SK-N-SH (cell line): ENCODE data around the gene SPRING1. TPM values are rescaled to one million over a fixed set of nuclear protein-coding genes. Genes with fewer than 3 reads are reported as not detected.

Experiments used
- CTCF ChIA-PET: fragments of 300-600, 350-600 bp; formaldehyde crosslinking; extraction: SDS; loops from one replicate; lab custom pipeline; 2021; lab: Yijun Ruan, JAX
- POLR2A ChIA-PET: fragments of 350-600 bp; sonication (Branson Sonifier 250); formaldehyde crosslinking; extraction: SDS; loops from one replicate; lab custom pipeline; 2020; ENCODE audit warnings: antibody characterized with exemption, inconsistent platforms; lab: Yijun Ruan, JAX
- DNase-seq: peaks from one replicate; pipeline ENCODE4 v3.0.0; 2012
- H2AFZ ChIP-seq: fragments of 200-600 bp; sonication (generic); 2 replicates; pipeline ENCODE4 v1.8.1; 2016; ENCODE audit warnings: antibody characterized with exemption, mild to moderate bottlenecking, low read depth
- H3F3A ChIP-seq: fragments of 200-600 bp; sonication (generic); replicated peaks from 2 replicates; pipeline ENCODE3; 2016; ENCODE audit warnings: antibody characterized with exemption, mild to moderate bottlenecking; ENCODE audit not compliant: insufficient read depth
- H3K27ac ChIP-seq, 2 experiments: fragments of 200-500 bp in 1 of 2; fragments of 200-600 bp in 1 of 2; sonication (Bioruptor generic) in 1 of 2; sonication (generic), shearing (Covaris generic) in 1 of 2; 2 replicates each; pipeline versions ENCODE4 v1.5.1 to v1.6.1; 2014 to 2016; ENCODE audit warnings: low read depth in 2 of 2, inconsistent platforms in 1 of 2, low read length in 1 of 2, mild to moderate bottlenecking in 1 of 2, mixed read lengths in 1 of 2
- H3K27me3 ChIP-seq: fragments of 200-600 bp; sonication (generic), shearing (Covaris generic); 2 replicates; pipeline ENCODE4 v1.6.1; 2016; ENCODE audit warnings: mixed run types; ENCODE audit not compliant: insufficient read depth
- H3K36me3 ChIP-seq, 2 experiments: fragments of 200-500 bp in 1 of 2; fragments of 200-600 bp in 1 of 2; sonication (Bioruptor generic) in 1 of 2; sonication (generic) in 1 of 2; replicated peaks in 1 of 2; 2 replicates each; pipeline versions ENCODE3 to v1.5.1; 2014 to 2016; ENCODE audit warnings: low read length in 1 of 2, mild to moderate bottlenecking in 1 of 2; ENCODE audit not compliant: insufficient read depth in 2 of 2, control insufficient read depth in 1 of 2
- H3K4me1 ChIP-seq, 2 experiments: fragments of 200-500 bp in 1 of 2; fragments of 200-600 bp in 1 of 2; sonication (Bioruptor generic) in 1 of 2; sonication (generic), shearing (Covaris generic) in 1 of 2; 2 replicates each; pipeline versions ENCODE4 v1.5.1 to v1.6.1; 2014 to 2016; ENCODE audit warnings: low read depth in 1 of 2, low read length in 1 of 2, mixed run types in 1 of 2; ENCODE audit not compliant: insufficient read depth in 2 of 2, control insufficient read depth in 1 of 2
- H3K4me2 ChIP-seq: fragments of 200-600 bp; sonication (generic), shearing (Covaris generic); 2 replicates; pipeline ENCODE4 v1.6.1; 2017; ENCODE audit warnings: mixed run types
- H3K4me3 ChIP-seq, 2 experiments: fragments of 200-500 bp in 1 of 2; fragments of 200-600 bp in 1 of 2; sonication (Bioruptor generic) in 1 of 2; sonication (generic), shearing (Covaris generic) in 1 of 2; 2 replicates each; pipeline versions ENCODE4 v1.5.1 to v1.8.1; 2014 to 2016; ENCODE audit warnings: low read depth in 2 of 2, inconsistent platforms in 1 of 2, low read length in 1 of 2, mild to moderate bottlenecking in 1 of 2, mixed read lengths in 1 of 2, moderate library complexity in 1 of 2
- H3K79me2 ChIP-seq: fragments of 200-600 bp; sonication (generic); 2 replicates; pipeline ENCODE4 v1.8.1; 2017; ENCODE audit warnings: mild to moderate bottlenecking; ENCODE audit not compliant: insufficient read depth
- H3K9ac ChIP-seq: fragments of 200-600 bp; sonication (generic); 2 replicates; pipeline ENCODE4 v1.6.1; 2017; ENCODE audit warnings: mixed run types
- H3K9me2 ChIP-seq: fragments of 200-600 bp; sonication (generic); 2 replicates; pipeline ENCODE4 v1.6.1; 2017; ENCODE audit warnings: mixed run types
- H3K9me3 ChIP-seq: fragments of 200-600 bp; sonication (generic); 2 replicates; pipeline ENCODE4 v1.6.1; 2017; ENCODE audit warnings: mixed run types, mild to moderate bottlenecking, moderate library complexity
- H4K20me1 ChIP-seq: fragments of 200-600 bp; sonication (generic); 2 replicates; pipeline ENCODE4 v1.6.1; 2017; ENCODE audit warnings: mild to moderate bottlenecking, mixed run types; ENCODE audit not compliant: insufficient read depth
- ELF1 ChIP-seq: IDR thresholded peaks from 2 replicates; pipeline ENCODE4 v1.4.0; 2012
- EZH2phosphoT487 ChIP-seq: fragments of 200-600 bp; sonication (generic); IDR thresholded peaks from 2 replicates; pipeline ENCODE4 v1.6.1; 2017; ENCODE audit warnings: low read depth, mixed run types, mild to moderate bottlenecking, antibody characterized with exemption, moderate library complexity, borderline replicate concordance
- FOSL2 ChIP-seq: IDR thresholded peaks from 2 replicates; pipeline ENCODE4 v1.4.0; 2012; ENCODE audit warnings: low read depth, mild to moderate bottlenecking, moderate library complexity, borderline replicate concordance
- FOXM1 ChIP-seq: IDR thresholded peaks from 2 replicates; pipeline ENCODE4 v1.4.0; 2012; ENCODE audit warnings: low read depth, mild to moderate bottlenecking
- IRF3 ChIP-seq: fragments of 150-350 bp; IDR thresholded peaks from 2 replicates; pipeline ENCODE4 v1.6.1; 2016; ENCODE audit warnings: mild to moderate bottlenecking, low read depth, low read length
- MEF2A ChIP-seq: IDR thresholded peaks from 2 replicates; pipeline ENCODE4 v1.4.0; 2012; ENCODE audit warnings: low read depth, borderline replicate concordance
- NFIC ChIP-seq: IDR thresholded peaks from 2 replicates; pipeline ENCODE4 v1.4.0; 2012; ENCODE audit warnings: borderline replicate concordance
- NRF1 ChIP-seq: IDR thresholded peaks from 2 replicates; pipeline ENCODE4 v1.6.1; 2012; ENCODE audit warnings: low read depth, mild to moderate bottlenecking, low read length
- RAD21 ChIP-seq: IDR thresholded peaks from 2 replicates; pipeline ENCODE4 v1.6.1; 2012; ENCODE audit warnings: mild to moderate bottlenecking, low read length
- RCOR1 ChIP-seq: fragments of 150-350 bp; IDR thresholded peaks from 2 replicates; pipeline ENCODE4 v1.6.1; 2017; ENCODE audit warnings: antibody characterized with exemption, low read length
- RFX5 ChIP-seq: IDR thresholded peaks from 2 replicates; pipeline ENCODE4 v1.6.1; 2012; ENCODE audit warnings: mild to moderate bottlenecking, improper control_type of control experiment, low read length
- SMC3 ChIP-seq: IDR thresholded peaks from 2 replicates; pipeline ENCODE4 v1.6.1; 2012; ENCODE audit warnings: low read depth, low read length, improper control_type of control experiment
- TAF1 ChIP-seq: IDR thresholded peaks from 2 replicates; pipeline ENCODE4 v1.6.1; 2012; ENCODE audit warnings: low read depth, mild to moderate bottlenecking, low read length, moderate library complexity, borderline replicate concordance
- TCF12 ChIP-seq: IDR thresholded peaks from 2 replicates; pipeline ENCODE4 v1.4.0; 2012
- TEAD4 ChIP-seq: IDR thresholded peaks from 2 replicates; pipeline ENCODE4 v1.4.0; 2012; ENCODE audit warnings: mild to moderate bottlenecking, borderline replicate concordance; ENCODE audit not compliant: insufficient read depth
- YY1 ChIP-seq: IDR thresholded peaks from 2 replicates; pipeline ENCODE4 v1.4.0; 2012; ENCODE audit warnings: low read depth, mild to moderate bottlenecking
- WGBS: methylation state at CpG from one replicate; pipeline ENCODE4 v1.1.6; 2017; ENCODE audit warnings: low lambda C conversion rate; 5-methylcytosine and 5-hydroxymethylcytosine counted together
- polyA plus RNA-seq, 3 experiments: library from polyadenylated mRNA; depleted of rRNA; stranded (reverse); fragments of >200 nt; gene quantifications; 2 replicates each; pipeline ENCODE4 v1.2.3, GENCODE V29; 2012
- TF ChIP-seq, protein P1 (sequence below): fragments of 150-350 bp; IDR thresholded peaks from 2 replicates; pipeline ENCODE4 v1.6.1; 2017; ENCODE audit warnings: antibody characterized with exemption, low read length, low read depth, borderline replicate concordance
- TF ChIP-seq, protein P2 (sequence below): fragments of 200-600 bp; sonication (generic); IDR thresholded peaks from 2 replicates; pipeline ENCODE4 v1.6.1; 2017; ENCODE audit warnings: antibody characterized with exemption, mild to moderate bottlenecking, moderate library complexity
- TF ChIP-seq, protein P3 (sequence below): IDR thresholded peaks from 2 replicates; pipeline ENCODE4 v1.6.1; 2012; ENCODE audit warnings: mild to moderate bottlenecking, low read depth, low read length, moderate library complexity

Gene SPRING1
- polyA plus RNA-seq, 1 of the 3 experiments (the other 2 are of a cell fraction) = 10.9 TPM

- Histone ChIP-seq H3K4me2 (no peak overlapping the region), H3K9me3 (no peaks in the 10 kb centered on the region), H3K9me2 (no peaks in the 10 kb centered on the region), H3K27ac (no peak overlapping the region), H3K79me2 (no peaks in the 10 kb centered on the region), H3K4me3 (no peak overlapping the region), H3K27me3 (peaks cover 3% of the 10 kb centered on the region; the same call in 1 of the 2 replicates), H3K4me1 (peaks cover 0 to 11% of the 10 kb centered on the region in 2 experiments; a peak in 1 of 4 replicates), H3K36me3 (no peaks in the 10 kb centered on the region), H3F3A (no peaks in the 10 kb centered on the region), H2AFZ (no peak overlapping the region), H4K20me1 (no peaks in the 10 kb centered on the region), H3K9ac (no peak overlapping the region)
- no peak for DNase-seq
- 96% methylated on average over 2 of the region's 2 CpGs for whole genome bisulfite sequencing
- no peak for TF ChIP-seq MEF2A
- TF ChIP-seq TAF1 = no peak
- no peak for TF ChIP-seq RCOR1
- TF ChIP-seq RAD21 = no peak
- TF ChIP-seq NRF1 = no peak
- TF ChIP-seq TCF12 = no peak
- TF ChIP-seq SMC3 = no peak
- no peak for TF ChIP-seq FOSL2
- TF ChIP-seq YY1 = no peak
- TF ChIP-seq EZH2phosphoT487 = no peak
- TF ChIP-seq IRF3 = no peak
- TF ChIP-seq, protein P1, sequence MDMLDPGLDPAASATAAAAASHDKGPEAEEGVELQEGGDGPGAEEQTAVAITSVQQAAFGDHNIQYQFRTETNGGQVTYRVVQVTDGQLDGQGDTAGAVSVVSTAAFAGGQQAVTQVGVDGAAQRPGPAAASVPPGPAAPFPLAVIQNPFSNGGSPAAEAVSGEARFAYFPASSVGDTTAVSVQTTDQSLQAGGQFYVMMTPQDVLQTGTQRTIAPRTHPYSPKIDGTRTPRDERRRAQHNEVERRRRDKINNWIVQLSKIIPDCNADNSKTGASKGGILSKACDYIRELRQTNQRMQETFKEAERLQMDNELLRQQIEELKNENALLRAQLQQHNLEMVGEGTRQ = no peak
- TF ChIP-seq NFIC = no peak
- ChIA-PET CTCF (interaction anchor here (0.9 to 7.6 kb wide), 7 partner anchors 11 to 701 kb away, joined by 3 to 48 read pairs (median 3); no protein-coding TSS in a partner anchor), POLR2A (no interaction called here)
Measured at GRCh38 chr12:116698554-116699075, 39.3 kb downstream of the SPRING1 start.

DNA sequence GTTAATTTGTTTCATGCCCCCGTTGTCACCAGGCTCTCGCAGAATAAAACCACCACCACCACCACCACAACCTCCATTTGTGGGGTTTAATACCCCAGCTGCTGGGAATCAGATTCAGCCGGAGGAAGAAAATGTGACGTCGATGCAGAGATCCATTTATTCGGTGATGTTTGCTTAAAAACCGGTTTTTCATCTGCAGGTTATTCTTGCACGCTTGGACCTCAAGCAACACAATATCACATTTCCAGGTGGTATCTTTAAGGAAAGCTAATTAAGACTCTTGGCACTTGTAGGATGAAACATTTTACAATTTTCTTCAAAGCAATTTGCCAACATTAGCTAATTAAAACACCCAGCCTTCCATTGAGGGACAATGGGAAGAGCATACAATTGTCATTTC is 39.8 kb downstream of the SPRING1 start:
- no peaks in the 10 kb centered on the region for H3K36me3 ChIP-seq
- DNase-seq = no peak
- no peaks in the 10 kb centered on the region for H3K9me3 ChIP-seq
- H4K20me1 ChIP-seq = no peaks in the 10 kb centered on the region
- H3K4me3 ChIP-seq = no peak overlapping the region
- H3K27me3 ChIP-seq = peaks cover 6% of the 10 kb centered on the region; the same call in 1 of the 2 replicates
- POLR2A ChIA-PET = no interaction called here
- no peaks in the 10 kb centered on the region for H3K79me2 ChIP-seq
- no peaks in the 10 kb centered on the region for H3F3A ChIP-seq
- H3K27ac ChIP-seq = no peak overlapping the region
- H3K4me2 ChIP-seq = no peak overlapping the region
- H3K4me1 ChIP-seq = peaks cover 0 to 16% of the 10 kb centered on the region in 2 experiments; a peak in 2 of 4 replicates
- WGBS = 93% methylated on average over 8 of the region's 8 CpGs
- H2AFZ ChIP-seq = no peak overlapping the region
- CTCF ChIA-PET = interaction anchor here (0.9 to 7.6 kb wide), 6 partner anchors 10 to 700 kb away, joined by 3 to 48 read pairs (median 4); no protein-coding TSS in a partner anchor
- no peak overlapping the region for H3K9ac ChIP-seq
- no peaks in the 10 kb centered on the region for H3K9me2 ChIP-seq
- TF ChIP-seq ELF1 (no peak), FOXM1 (no peak), RCOR1 (no peak), IRF3 (no peak), YY1 (no peak), TEAD4 (no peak), RFX5 (no peak)
- TF ChIP-seq, protein P2, sequence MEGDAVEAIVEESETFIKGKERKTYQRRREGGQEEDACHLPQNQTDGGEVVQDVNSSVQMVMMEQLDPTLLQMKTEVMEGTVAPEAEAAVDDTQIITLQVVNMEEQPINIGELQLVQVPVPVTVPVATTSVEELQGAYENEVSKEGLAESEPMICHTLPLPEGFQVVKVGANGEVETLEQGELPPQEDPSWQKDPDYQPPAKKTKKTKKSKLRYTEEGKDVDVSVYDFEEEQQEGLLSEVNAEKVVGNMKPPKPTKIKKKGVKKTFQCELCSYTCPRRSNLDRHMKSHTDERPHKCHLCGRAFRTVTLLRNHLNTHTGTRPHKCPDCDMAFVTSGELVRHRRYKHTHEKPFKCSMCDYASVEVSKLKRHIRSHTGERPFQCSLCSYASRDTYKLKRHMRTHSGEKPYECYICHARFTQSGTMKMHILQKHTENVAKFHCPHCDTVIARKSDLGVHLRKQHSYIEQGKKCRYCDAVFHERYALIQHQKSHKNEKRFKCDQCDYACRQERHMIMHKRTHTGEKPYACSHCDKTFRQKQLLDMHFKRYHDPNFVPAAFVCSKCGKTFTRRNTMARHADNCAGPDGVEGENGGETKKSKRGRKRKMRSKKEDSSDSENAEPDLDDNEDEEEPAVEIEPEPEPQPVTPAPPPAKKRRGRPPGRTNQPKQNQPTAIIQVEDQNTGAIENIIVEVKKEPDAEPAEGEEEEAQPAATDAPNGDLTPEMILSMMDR = no peak
- TF ChIP-seq, protein P3, sequence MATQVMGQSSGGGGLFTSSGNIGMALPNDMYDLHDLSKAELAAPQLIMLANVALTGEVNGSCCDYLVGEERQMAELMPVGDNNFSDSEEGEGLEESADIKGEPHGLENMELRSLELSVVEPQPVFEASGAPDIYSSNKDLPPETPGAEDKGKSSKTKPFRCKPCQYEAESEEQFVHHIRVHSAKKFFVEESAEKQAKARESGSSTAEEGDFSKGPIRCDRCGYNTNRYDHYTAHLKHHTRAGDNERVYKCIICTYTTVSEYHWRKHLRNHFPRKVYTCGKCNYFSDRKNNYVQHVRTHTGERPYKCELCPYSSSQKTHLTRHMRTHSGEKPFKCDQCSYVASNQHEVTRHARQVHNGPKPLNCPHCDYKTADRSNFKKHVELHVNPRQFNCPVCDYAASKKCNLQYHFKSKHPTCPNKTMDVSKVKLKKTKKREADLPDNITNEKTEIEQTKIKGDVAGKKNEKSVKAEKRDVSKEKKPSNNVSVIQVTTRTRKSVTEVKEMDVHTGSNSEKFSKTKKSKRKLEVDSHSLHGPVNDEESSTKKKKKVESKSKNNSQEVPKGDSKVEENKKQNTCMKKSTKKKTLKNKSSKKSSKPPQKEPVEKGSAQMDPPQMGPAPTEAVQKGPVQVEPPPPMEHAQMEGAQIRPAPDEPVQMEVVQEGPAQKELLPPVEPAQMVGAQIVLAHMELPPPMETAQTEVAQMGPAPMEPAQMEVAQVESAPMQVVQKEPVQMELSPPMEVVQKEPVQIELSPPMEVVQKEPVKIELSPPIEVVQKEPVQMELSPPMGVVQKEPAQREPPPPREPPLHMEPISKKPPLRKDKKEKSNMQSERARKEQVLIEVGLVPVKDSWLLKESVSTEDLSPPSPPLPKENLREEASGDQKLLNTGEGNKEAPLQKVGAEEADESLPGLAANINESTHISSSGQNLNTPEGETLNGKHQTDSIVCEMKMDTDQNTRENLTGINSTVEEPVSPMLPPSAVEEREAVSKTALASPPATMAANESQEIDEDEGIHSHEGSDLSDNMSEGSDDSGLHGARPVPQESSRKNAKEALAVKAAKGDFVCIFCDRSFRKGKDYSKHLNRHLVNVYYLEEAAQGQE = no peak
